MM.1S (cell line): ENCODE data around the gene DEDD2.

Source experiments
- EZH2 ChIP-seq: fragments of 300-600 bp; sonication (generic); optimal IDR thresholded peaks from 2 replicates; pipeline ENCODE3; 2017; ENCODE audit warnings: low read depth, mild to moderate bottlenecking, antibody characterized with exemption, low read length, mixed read lengths
- EZH2phosphoT487 ChIP-seq: fragments of 300-600 bp; sonication (generic); IDR thresholded peaks from 2 replicates; pipeline ENCODE4 v1.6.1; 2018; ENCODE audit warnings: antibody characterized with exemption, low read length
- TF ChIP-seq, protein P1 (sequence below): fragments of 300-600 bp; sonication (generic); IDR thresholded peaks from 2 replicates; pipeline ENCODE4 v1.5.1; 2016; ENCODE audit warnings: antibody characterized with exemption, low read length, mixed read lengths

- TF ChIP-seq EZH2 (no peak), EZH2phosphoT487 (no peak)
- TF ChIP-seq, protein P1, sequence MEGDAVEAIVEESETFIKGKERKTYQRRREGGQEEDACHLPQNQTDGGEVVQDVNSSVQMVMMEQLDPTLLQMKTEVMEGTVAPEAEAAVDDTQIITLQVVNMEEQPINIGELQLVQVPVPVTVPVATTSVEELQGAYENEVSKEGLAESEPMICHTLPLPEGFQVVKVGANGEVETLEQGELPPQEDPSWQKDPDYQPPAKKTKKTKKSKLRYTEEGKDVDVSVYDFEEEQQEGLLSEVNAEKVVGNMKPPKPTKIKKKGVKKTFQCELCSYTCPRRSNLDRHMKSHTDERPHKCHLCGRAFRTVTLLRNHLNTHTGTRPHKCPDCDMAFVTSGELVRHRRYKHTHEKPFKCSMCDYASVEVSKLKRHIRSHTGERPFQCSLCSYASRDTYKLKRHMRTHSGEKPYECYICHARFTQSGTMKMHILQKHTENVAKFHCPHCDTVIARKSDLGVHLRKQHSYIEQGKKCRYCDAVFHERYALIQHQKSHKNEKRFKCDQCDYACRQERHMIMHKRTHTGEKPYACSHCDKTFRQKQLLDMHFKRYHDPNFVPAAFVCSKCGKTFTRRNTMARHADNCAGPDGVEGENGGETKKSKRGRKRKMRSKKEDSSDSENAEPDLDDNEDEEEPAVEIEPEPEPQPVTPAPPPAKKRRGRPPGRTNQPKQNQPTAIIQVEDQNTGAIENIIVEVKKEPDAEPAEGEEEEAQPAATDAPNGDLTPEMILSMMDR = no peak
Observed at GRCh38 chr19:42169486-42170413, 47.7 kb downstream of the DEDD2 start.
